ENCODE data around the gene AUTS2. TPM values are rescaled to one million over a fixed set of nuclear protein-coding genes. Genes with fewer than 3 reads are reported as not detected.

Gene AUTS2
- total RNA-seq, 3 donors from 2014 or later, result 31.5 to 94.3 (median 81.3) TPM

DNA sequence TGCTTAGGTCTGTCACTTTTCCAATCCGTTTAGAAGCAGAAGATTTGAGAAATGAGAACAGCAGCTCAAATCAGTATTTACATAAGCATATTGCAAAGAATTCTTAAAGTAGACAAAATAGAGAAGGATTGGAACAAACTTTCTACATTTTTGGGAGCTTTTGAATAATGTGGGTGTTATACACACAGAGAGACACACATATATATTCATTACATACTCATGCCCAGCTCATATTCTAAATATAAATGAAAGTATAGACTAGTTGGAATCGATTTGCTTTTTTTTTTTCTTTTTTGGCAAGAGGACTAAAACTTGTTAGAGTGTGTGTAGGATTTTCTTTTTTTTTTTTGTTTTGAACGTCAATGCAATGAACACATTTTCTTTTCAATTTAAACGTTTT is 538.9 kb downstream of the AUTS2 start:
- no peak overlapping the region for H3K27ac ChIP-seq

GRCh38 chr7:70142247-70142932 is 544.1 kb downstream of the AUTS2 start:
- Histone ChIP-seq H3K27ac (no peak overlapping the region), H3K4me3 (no peak overlapping the region), H3K27me3 (no peaks in the 10 kb centered on the region), H3K4me1 (no peaks in the 10 kb centered on the region), H3K36me3 (no peaks in the 10 kb centered on the region), H3K9me3 (no peaks in the 10 kb centered on the region)
- no peak for DNase-seq (ENCODE audit: low spot score in 2 of 2)
- no peak for TF ChIP-seq POLR2AphosphoS5 (IDR thresholded peaks at IDR 0.05)
- TF ChIP-seq POLR2A (IDR thresholded peaks at IDR 0.05), result no peak
- TF ChIP-seq, protein P1, sequence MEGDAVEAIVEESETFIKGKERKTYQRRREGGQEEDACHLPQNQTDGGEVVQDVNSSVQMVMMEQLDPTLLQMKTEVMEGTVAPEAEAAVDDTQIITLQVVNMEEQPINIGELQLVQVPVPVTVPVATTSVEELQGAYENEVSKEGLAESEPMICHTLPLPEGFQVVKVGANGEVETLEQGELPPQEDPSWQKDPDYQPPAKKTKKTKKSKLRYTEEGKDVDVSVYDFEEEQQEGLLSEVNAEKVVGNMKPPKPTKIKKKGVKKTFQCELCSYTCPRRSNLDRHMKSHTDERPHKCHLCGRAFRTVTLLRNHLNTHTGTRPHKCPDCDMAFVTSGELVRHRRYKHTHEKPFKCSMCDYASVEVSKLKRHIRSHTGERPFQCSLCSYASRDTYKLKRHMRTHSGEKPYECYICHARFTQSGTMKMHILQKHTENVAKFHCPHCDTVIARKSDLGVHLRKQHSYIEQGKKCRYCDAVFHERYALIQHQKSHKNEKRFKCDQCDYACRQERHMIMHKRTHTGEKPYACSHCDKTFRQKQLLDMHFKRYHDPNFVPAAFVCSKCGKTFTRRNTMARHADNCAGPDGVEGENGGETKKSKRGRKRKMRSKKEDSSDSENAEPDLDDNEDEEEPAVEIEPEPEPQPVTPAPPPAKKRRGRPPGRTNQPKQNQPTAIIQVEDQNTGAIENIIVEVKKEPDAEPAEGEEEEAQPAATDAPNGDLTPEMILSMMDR (IDR thresholded peaks at IDR 0.05), result no peak
- intact Hi-C loops (cut with DNase I; ENCODE audit: low total_unique reads), result no loop called here

More for the DNA sequence above, 538.9 kb downstream of the AUTS2 start:
- H3K9me3 ChIP-seq, result no peaks in the 10 kb centered on the region
- no peak for TF ChIP-seq POLR2A (IDR thresholded peaks at IDR 0.05)
- TF ChIP-seq, protein P1 (IDR thresholded peaks at IDR 0.05), result no peak
- TF ChIP-seq POLR2AphosphoS5 (IDR thresholded peaks at IDR 0.05), result no peak
- no peak for DNase-seq (ENCODE audit: low spot score in 2 of 2)
- H3K36me3 ChIP-seq, result no peaks in the 10 kb centered on the region
- no peaks in the 10 kb centered on the region for H3K27me3 ChIP-seq
- intact Hi-C loops (cut with DNase I; ENCODE audit: low total_unique reads), result no loop called here
- no peak overlapping the region for H3K4me3 ChIP-seq
- no peaks in the 10 kb centered on the region for H3K4me1 ChIP-seq

DNA sequence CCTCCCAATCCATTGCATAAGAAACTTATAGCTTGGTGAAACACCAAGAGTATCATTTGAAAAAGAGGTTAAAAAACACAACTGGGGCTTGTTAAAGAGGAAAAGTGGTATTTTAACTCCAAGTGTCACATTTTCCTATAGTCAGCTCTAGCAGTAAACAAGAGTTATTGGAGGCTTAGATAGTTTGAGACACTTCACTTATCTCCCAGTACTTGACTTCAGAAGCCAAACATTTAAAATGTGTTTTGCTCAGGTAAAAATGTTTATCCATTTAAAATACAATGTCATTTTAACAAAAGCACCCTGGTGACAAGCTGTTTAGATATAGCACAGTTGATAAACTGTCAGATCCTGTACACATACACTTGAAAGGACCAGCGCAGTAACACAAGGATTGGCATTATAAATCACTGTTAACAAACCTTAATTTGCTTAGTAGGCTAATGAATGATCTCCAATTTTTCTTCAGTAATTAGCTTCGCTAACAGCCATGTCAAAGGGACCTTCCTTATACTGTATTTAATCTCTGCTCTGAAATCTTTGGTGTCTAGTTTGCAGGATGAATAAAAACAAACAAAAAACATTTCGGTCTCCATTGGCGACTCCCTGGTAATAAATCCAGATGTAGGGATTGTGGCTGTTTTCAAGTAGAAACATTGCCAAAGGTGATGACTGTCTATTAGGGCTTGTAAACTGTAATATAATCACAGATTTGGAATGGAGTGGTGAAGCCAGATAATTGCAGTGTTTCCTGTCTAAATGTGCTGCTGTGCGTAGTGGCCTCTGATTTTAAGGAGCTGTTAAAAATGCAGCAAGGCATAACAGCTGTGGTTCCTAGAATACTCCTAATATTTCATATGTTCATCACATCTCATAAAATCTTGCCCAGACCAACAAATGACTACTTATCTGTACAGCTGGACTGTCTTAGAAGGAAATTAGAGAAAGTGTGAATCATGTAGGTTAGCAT is 545.1 kb downstream of the AUTS2 start:
- H3K4me1 ChIP-seq, result no peaks in the 10 kb centered on the region
- no peaks in the 10 kb centered on the region for H3K9me3 ChIP-seq
- no peak overlapping the region for H3K4me3 ChIP-seq
- H3K36me3 ChIP-seq, result no peaks in the 10 kb centered on the region
- intact Hi-C loops (cut with DNase I; ENCODE audit: low total_unique reads), result no loop called here
- TF ChIP-seq POLR2A (IDR thresholded peaks at IDR 0.05) (no peak), POLR2AphosphoS5 (IDR thresholded peaks at IDR 0.05) (no peak)
- TF ChIP-seq, protein P1 (IDR thresholded peaks at IDR 0.05), result no peak
- H3K27me3 ChIP-seq, result no peaks in the 10 kb centered on the region
- DNase-seq (ENCODE audit: low spot score in 2 of 2), result no peak
- no peak overlapping the region for H3K27ac ChIP-seq

GRCh38 chr7:70148997-70149396 is 550.7 kb downstream of the AUTS2 start:
- Histone ChIP-seq H3K27me3 (no peaks in the 10 kb centered on the region), H3K36me3 (no peaks in the 10 kb centered on the region), H3K9me3 (peaks cover 8% of the 10 kb centered on the region in 2 donors), H3K4me1 (no peaks in the 10 kb centered on the region), H3K4me3 (no peak overlapping the region), H3K27ac (no peak overlapping the region)
- intact Hi-C loops (cut with DNase I; ENCODE audit: low total_unique reads), result no loop called here
- no peak for DNase-seq (ENCODE audit: low spot score in 2 of 2)
- TF ChIP-seq, protein P1 (IDR thresholded peaks at IDR 0.05), result no peak
- TF ChIP-seq POLR2AphosphoS5 (IDR thresholded peaks at IDR 0.05) (no peak), POLR2A (IDR thresholded peaks at IDR 0.05) (no peak)

- H3K4me1 ChIP-seq, result no peaks in the 10 kb centered on the region
- H3K36me3 ChIP-seq, result no peaks in the 10 kb centered on the region
- DNase-seq (ENCODE audit: low spot score in 2 of 2), result no peak
- H3K9me3 ChIP-seq, result peaks cover 8% of the 10 kb centered on the region in 2 donors
- no peak overlapping the region for H3K4me3 ChIP-seq
- intact Hi-C loops (cut with DNase I; ENCODE audit: low total_unique reads), result no loop called here
- H3K27me3 ChIP-seq, result no peaks in the 10 kb centered on the region
- H3K27ac ChIP-seq, result no peak overlapping the region
- TF ChIP-seq POLR2A (IDR thresholded peaks at IDR 0.05) (no peak), POLR2AphosphoS5 (IDR thresholded peaks at IDR 0.05) (no peak)
- TF ChIP-seq, protein P1 (IDR thresholded peaks at IDR 0.05), result no peak
These were observed 554.0 kb downstream of the AUTS2 start for GRCh38 chr7:70152313-70152712.

Measured in breast epithelium (tissue), 4 donors.